ENCODE measurements around the gene TMEM240.
"Not testable (repeated sequence)": the region's sequence is repeated elsewhere in the genome, so short reads cannot be mapped to it uniquely, and the experiment has no call there.

- TF ChIP-seq CTCF (conservative IDR thresholded peaks at IDR 0.05; ENCODE audit: low read depth, low read length); EZH2 (IDR thresholded peaks at IDR 0.05; ENCODE audit: low read length, unreplicated experiment): not testable (repeated sequence)
Measured at GRCh38 chr1:1494311-1494710, 46.1 kb downstream of the TMEM240 start.

All from PC-3 (cell line).